Endothelial cell (in vitro differentiated cells): ENCODE results near the gene BTNL2. TPM values are rescaled to one million over a fixed set of nuclear protein-coding genes. Genes with fewer than 3 reads are reported as not detected.
A peak's percentile ranks its signal among the peaks of the same experiment; 100 is the strongest.

Experiments
- DNase-seq: peaks from one replicate; pipeline ENCODE4 v3.0.0; 2021; ENCODE audit warnings: low spot score
- H3K27ac Mint-ChIP-seq: one replicate; pipeline ENCODE4 v1.8.0; 2021; ENCODE audit warnings: mixed read lengths, inconsistent platforms; ENCODE audit not compliant: unreplicated experiment
- H3K27me3 Mint-ChIP-seq: one replicate; pipeline ENCODE4 v1.8.0; 2021; ENCODE audit warnings: mild to moderate bottlenecking, moderate library complexity, mixed read lengths, inconsistent platforms; ENCODE audit not compliant: unreplicated experiment
- H3K36me3 Mint-ChIP-seq: one replicate; pipeline ENCODE4 v1.8.0; 2021; ENCODE audit warnings: mild to moderate bottlenecking, low read depth, mixed read lengths, inconsistent platforms; ENCODE audit not compliant: unreplicated experiment
- H3K4me1 Mint-ChIP-seq: one replicate; pipeline ENCODE4 v1.8.0; 2021; ENCODE audit warnings: mild to moderate bottlenecking, mixed read lengths, inconsistent platforms; ENCODE audit not compliant: unreplicated experiment
- H3K4me3 Mint-ChIP-seq: one replicate; pipeline ENCODE4 v1.8.0; 2021; ENCODE audit warnings: mild to moderate bottlenecking, mixed read lengths, inconsistent platforms; ENCODE audit not compliant: unreplicated experiment
- H3K9me3 Mint-ChIP-seq: one replicate; pipeline ENCODE4 v1.8.0; 2021; ENCODE audit warnings: mixed read lengths, inconsistent platforms; ENCODE audit not compliant: unreplicated experiment
- CTCF ChIP-seq: fragments of 200-600 bp; sonication (generic); IDR thresholded peaks from one replicate; pipeline ENCODE4 v1.5.0; 2021; ENCODE audit warnings: antibody characterized with exemption; ENCODE audit not compliant: unreplicated experiment
- total RNA-seq: library from RNA; stranded (reverse); fragmentation: NEBNext Ultra II Directional; extraction: Animal tissue kit (Norgen Biotek cat#: 25700); gene quantifications from one replicate; pipeline ENCODE4 v1.2.1, GENCODE V29; 2021; ENCODE audit not compliant: unreplicated experiment

BTNL2 gene
- total RNA-seq, 1 donor from 2014 or later = not detected

DNA sequence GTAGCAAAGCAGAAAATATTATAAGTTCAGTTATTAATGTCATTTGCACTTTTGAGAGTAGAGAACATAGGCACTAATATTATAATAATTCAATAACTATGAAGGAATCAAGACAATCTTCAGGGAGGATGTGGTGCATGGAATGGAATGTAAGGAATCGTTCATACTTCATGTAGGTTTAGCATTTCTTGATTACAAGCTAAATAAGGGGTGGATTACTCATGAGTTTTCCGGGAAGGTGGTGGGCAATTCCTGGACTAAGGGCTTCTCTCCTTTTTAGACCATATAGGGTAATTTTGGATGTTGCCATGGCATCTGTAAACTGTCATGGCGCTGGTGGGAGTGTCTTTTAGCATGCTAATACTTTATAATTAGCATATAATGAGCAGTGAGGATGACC is 9.1 kb upstream of the BTNL2 start:
- no peaks in the 10 kb centered on the region for H3K36me3 Mint-ChIP-seq
- no peaks in the 10 kb centered on the region for H3K9me3 Mint-ChIP-seq
- no peak for TF ChIP-seq CTCF
- no peaks in the 10 kb centered on the region for H3K27me3 Mint-ChIP-seq
- no peak for DNase-seq
- no peak overlapping the region for H3K4me3 Mint-ChIP-seq
- peaks cover 8% of the 10 kb centered on the region for H3K4me1 Mint-ChIP-seq
- no peak overlapping the region for H3K27ac Mint-ChIP-seq

GRCh38 chr6:32415521-32416019 is 8.6 kb upstream of the BTNL2 start:
- Mint-ChIP-seq H3K36me3 (no peaks in the 10 kb centered on the region), H3K27ac (no peak overlapping the region), H3K27me3 (no peaks in the 10 kb centered on the region), H3K4me1 (peaks cover 8% of the 10 kb centered on the region), H3K4me3 (no peak overlapping the region), H3K9me3 (no peaks in the 10 kb centered on the region)
- peak; percentile 75 for DNase-seq
- TF ChIP-seq CTCF = peak; percentile 84

DNA sequence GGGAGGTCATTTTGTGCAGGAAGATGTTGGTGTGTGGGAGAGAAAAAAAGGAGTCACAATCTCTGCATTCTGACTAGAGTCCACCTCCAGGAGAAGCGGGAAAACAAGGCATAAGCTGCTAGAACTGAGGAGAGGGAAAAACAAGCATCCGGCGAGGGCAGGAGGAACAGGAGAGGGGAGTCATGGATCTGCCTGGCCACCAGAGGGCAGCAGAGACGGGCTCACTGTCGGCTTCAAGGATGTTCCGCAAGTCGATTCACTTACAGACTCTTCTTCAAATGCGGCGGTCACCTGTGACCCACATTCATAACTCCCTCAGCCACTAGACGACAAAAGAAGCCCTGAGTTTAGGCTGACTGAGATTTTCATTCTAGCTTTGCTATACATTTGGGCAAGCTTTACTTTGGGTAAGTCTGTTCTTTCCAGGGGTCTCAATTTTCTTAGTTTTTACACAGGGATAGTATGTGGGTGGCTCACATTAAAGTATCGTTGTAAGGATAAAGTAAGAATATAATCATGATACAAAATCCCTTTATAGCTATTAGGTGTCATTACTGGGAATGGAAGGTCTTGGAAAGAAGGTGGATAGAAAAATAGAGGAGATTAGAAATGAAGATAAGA is 6.6 kb upstream of the BTNL2 start:
- Mint-ChIP-seq H3K4me1 (peaks cover 8% of the 10 kb centered on the region), H3K4me3 (no peak overlapping the region), H3K27ac (no peak overlapping the region), H3K36me3 (no peaks in the 10 kb centered on the region), H3K27me3 (no peaks in the 10 kb centered on the region), H3K9me3 (no peaks in the 10 kb centered on the region)
- TF ChIP-seq CTCF = peak; percentile 80
- peak; percentile 87 for DNase-seq

- H3K27me3 Mint-ChIP-seq = no peaks in the 10 kb centered on the region
These were observed 4.8 kb upstream of the BTNL2 start for GRCh38 chr6:32411566-32412327.

More at GRCh38 chr6:32411566-32412327, 4.8 kb upstream of the BTNL2 start:
- DNase-seq = no peak
- Mint-ChIP-seq H3K4me3 (no peak overlapping the region), H3K27ac (no peak overlapping the region), H3K4me1 (peaks cover 8% of the 10 kb centered on the region), H3K36me3 (no peaks in the 10 kb centered on the region), H3K9me3 (no peaks in the 10 kb centered on the region)
- TF ChIP-seq CTCF = no peak
